Right renal cortex interstitium (tissue), 3 donors: Measurements from ENCODE around the gene KCNA10. TPM values are rescaled to one million over a fixed set of nuclear protein-coding genes. Genes with fewer than 3 reads are reported as not detected.
A peak's percentile ranks its signal among the peaks of the same experiment; 100 is the strongest.

Experiments
- DNase-seq, 3 donors: peaks; one replicate each; pipeline ENCODE4 v3.0.0-alpha.2; 2013; ENCODE audit warnings: low read depth in 3 of 3, low spot score in 2 of 3
- polyA plus RNA-seq, 3 donors: library from polyadenylated mRNA; unstranded; fragments of 120-200 nt; gene quantifications; one replicate each; pipeline ENCODE4 v1.2.1, GENCODE V29; 2013; ENCODE audit not compliant: insufficient read length in 3 of 3

The KCNA10 gene
- polyA plus RNA-seq = not detected

GRCh38 chr1:110519125-110519810 is at the start of gene KCNA10:
Gene KCNA10, minus strand, starts transcription at chr1:110519175. Its CDS starts 388 bp downstream, at chr1:110518787.
- no peak for DNase-seq

GRCh38 chr1:110566836-110567235 is 47.9 kb upstream of the KCNA10 start:
- no peak for DNase-seq

GRCh38 chr1:110565565-110565964 is 46.6 kb upstream of the KCNA10 start:
- no peak for DNase-seq

- no peak for DNase-seq
Measured at GRCh38 chr1:110563089-110563488, 44.1 kb upstream of the KCNA10 start.

GRCh38 chr1:110561596-110561995 is 42.6 kb upstream of the KCNA10 start:
- DNase-seq = no peak

- DNase-seq = no peak
Measured at GRCh38 chr1:110559157-110559556, 40.2 kb upstream of the KCNA10 start.

- no peak for DNase-seq
Measured at GRCh38 chr1:110557481-110557880, 38.5 kb upstream of the KCNA10 start.

- no peak for DNase-seq
Measured at GRCh38 chr1:110556471-110556807, 37.5 kb upstream of the KCNA10 start.

GRCh38 chr1:110555807-110556470 is 37.0 kb upstream of the KCNA10 start:
- no peak for DNase-seq

- peak in 2 of 3 donors; percentile 18 to 19 for DNase-seq
Measured at GRCh38 chr1:110554871-110555801, 36.2 kb upstream of the KCNA10 start.

GRCh38 chr1:110551278-110551809 is 32.4 kb upstream of the KCNA10 start:
- no peak for DNase-seq

- DNase-seq = no peak
Measured at GRCh38 chr1:110549831-110550230, 30.9 kb upstream of the KCNA10 start.

GRCh38 chr1:110548381-110548780 is 29.4 kb upstream of the KCNA10 start:
- DNase-seq = no peak

GRCh38 chr1:110547017-110547416 is 28.0 kb upstream of the KCNA10 start:
- no peak for DNase-seq

GRCh38 chr1:110545492-110545891 is 26.5 kb upstream of the KCNA10 start:
- no peak for DNase-seq

- no peak for DNase-seq
Measured at GRCh38 chr1:110544753-110545152, 25.8 kb upstream of the KCNA10 start.

GRCh38 chr1:110542725-110543124 is 23.8 kb upstream of the KCNA10 start:
- DNase-seq = no peak

- no peak for DNase-seq
Measured at GRCh38 chr1:110541906-110542395, 23.0 kb upstream of the KCNA10 start.

- DNase-seq = no peak
Measured at GRCh38 chr1:110540891-110541685, 22.1 kb upstream of the KCNA10 start.

GRCh38 chr1:110538921-110539320 is 19.9 kb upstream of the KCNA10 start:
- no peak for DNase-seq
